NCI-H1092 (cell line): Measurements from ENCODE around the gene SAA1.
"Not testable (repeated sequence)": the region's sequence is repeated elsewhere in the genome, so short reads cannot be mapped to it uniquely, and the experiment has no call there.

Experiments
- DNase-seq: peaks from one replicate; lab custom pipeline; 2025; lab: John Stamatoyannopoulos, UW

The SAA1 gene

GRCh38 chr11:18259259-18259658, 6.8 kb upstream of the SAA1 start:
- DNase-seq: no peak

DNA sequence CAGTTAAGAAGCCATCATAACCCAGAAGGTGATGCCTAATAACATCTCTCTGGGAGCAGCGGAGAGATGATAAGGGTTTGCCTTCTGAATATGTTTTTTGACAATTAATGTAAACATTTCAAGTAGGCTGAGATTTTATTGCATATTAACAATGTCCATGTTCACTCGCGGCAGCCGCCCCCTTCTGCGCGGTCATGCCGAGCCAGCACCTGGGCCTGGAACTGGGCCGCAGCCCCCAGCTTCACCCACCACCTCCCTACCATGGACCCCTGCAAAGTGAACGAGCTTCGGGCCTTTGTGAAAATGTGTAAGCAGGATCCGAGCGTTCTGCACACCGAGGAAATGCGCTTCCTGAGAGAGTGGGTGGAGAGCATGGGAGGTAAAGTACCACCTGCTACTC, 4.3 kb upstream of the SAA1 start:
- DNase-seq: no peak

GRCh38 chr11:18262681-18263350, 3.2 kb upstream of the SAA1 start:
- DNase-seq: not testable (repeated sequence)

DNA sequence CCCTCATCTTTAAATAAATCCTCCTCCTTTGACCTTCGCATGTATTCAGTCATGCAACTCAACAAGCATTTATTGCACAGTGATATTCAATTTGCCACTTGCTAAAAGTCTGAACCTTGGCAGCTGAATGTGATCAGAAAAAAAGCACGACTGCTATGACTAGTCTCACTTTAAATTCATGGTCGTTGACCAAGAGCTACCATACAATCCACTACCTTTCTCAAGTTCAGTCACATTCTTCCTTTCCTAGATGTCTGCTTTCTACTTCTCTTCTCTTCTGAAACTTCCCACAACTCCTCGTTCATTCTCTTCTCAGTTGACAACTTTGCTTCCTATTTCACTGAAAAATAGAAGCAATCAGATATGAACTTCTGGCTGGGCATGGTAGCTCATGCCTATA, 2.0 kb upstream of the SAA1 start:
- no peak for DNase-seq

DNA sequence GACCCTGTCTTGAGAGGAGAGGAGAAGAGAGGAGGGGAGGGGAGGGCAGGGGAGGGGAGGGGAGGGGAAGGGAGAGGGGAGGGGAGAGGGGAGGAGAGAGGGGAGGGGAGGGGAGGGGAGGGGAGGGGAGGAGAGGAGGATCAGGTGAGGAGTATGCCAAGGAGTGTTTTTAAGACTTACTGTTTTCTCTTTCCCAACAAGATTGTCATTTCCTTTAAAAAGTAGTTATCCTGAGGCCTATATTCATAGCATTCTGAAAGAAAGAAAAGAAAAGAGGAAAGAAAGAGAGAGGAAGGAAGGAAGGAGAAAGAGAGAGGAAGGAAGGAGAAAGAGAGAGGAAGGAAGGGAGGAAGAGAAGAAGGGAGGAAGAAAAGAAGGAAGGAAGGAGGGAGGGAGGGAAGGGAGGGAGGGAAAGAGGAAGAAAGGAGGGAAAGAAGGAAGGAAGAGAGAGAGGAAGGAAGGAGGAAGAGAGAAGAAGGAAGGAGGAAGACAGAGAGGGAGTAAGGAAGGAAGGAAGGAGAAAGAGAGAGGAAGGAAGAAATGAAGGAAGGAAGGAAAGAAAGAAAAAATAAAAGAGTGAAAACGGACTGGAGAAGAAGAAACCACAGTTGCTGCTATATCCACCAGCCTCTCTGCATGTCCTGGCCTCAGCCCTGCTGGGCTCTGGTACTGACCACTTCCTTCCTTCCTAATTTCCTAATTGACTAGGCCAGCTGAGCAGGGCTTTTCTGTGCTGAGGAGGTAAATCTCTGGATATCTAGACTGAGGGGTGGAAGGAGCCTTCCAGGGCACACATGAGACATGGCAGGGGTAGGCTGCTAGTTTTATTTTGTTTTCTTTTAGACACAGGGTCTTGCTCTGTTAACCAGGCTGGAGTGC, 1.1 kb upstream of the SAA1 start:
- DNase-seq: no peak

DNA sequence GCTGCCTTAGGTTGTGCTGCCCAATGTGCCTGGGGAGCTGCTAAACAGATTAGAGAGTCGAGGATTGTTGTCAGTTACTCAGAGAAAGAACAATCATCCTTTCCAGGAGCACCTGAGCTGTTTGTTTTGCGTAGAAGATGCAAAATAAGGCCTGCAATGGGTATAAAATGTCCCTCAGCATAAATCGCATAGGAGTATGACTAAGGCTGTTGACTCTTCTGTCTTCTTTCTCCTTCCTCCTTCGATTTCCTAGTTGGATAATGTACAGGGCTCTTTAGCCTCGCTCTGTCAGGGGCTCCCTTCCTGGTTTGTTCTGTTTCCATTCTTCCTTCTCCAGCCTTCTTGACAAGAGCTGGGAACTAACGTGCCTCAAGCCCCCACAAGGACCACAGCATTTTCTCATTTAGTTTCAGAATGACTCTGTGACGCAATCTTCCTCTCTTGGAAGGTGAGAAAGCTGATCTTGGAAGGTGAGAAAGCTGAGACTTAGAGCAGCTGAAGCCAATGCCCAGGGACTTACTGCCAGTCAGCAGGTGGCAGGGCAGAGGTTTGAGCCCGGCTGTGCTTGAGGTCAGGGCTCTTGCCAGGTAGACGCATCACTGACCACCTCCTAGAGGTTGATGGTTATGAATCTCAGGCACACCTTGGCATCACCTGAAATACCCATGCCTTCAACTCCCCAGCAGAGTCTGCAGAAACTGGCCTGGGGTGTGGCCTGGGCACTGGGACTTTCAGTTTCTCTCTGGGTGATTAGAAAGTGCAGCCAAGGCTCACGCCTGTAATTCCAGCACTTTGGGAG, 1.5 kb downstream of the SAA1 start:
- not testable (repeated sequence) for DNase-seq

- not testable (repeated sequence) for DNase-seq
Observed at GRCh38 chr11:18269252-18269651, 3.2 kb downstream of the SAA1 start.

GRCh38 chr11:18270102-18270501, 4.0 kb downstream of the SAA1 start:
- DNase-seq: no peak

GRCh38 chr11:18271206-18271605, 5.1 kb downstream of the SAA1 start:
- DNase-seq: no peak

DNA sequence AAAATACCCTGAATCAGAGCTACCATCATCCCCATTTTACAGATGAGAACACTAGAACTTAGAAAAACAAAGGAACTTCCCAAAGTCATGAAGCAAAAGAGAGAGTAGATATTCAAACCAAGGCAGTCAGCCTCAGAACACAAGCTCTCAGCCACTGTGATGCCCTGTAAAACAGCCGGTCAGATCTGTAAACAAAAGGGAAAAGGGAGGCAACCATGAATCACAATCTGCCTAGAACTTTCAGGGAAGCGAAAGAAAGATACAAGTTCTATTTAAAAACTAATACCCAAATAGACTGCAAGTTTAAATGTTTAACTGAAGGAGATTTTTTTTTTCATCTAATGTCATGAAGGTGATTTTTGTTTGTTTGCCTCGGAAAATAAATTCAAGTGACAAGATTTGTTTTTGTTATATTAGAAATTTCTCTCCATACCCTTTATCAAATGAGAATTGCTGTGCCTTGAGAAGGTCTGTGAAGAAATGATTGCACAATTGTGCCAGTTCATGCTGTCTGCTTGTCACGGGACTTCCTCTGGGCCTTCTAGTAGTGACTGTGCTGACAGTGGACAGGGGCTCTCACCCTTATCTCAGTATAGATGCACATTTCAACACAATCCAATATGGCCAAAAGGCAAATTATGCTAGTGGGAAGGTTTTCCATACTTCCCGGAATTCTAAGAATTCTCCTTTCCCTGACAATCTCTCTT, 11.7 kb downstream of the SAA1 start:
- DNase-seq: no peak

GRCh38 chr11:18280438-18281045, 14.5 kb downstream of the SAA1 start:
- DNase-seq: no peak

GRCh38 chr11:18282626-18283025, 16.6 kb downstream of the SAA1 start:
- no peak for DNase-seq

GRCh38 chr11:18285841-18286240, 19.8 kb downstream of the SAA1 start:
- no peak for DNase-seq

- no peak for DNase-seq
Observed at GRCh38 chr11:18288911-18289310, 22.8 kb downstream of the SAA1 start.

GRCh38 chr11:18294862-18295261, 28.8 kb downstream of the SAA1 start:
- DNase-seq: no peak

DNA sequence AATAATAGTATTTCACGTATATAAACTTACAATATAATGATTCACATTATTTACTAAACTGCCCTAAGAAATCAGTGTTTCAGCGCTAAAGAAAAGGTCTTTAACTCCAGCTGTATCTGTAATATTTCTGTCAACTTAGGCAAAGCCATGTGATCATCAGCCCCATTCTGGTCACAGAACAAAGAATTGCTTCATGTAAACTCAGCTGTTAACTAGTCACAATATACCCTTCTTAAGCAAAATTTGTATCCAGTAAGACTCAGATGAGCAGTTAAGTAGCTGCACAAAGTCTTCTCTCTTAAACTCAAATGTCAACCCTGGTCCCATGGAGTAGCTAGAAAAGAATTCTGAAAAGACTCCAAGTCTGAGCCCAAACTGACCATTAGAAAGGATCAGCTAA, 29.3 kb downstream of the SAA1 start:
- DNase-seq: no peak

DNA sequence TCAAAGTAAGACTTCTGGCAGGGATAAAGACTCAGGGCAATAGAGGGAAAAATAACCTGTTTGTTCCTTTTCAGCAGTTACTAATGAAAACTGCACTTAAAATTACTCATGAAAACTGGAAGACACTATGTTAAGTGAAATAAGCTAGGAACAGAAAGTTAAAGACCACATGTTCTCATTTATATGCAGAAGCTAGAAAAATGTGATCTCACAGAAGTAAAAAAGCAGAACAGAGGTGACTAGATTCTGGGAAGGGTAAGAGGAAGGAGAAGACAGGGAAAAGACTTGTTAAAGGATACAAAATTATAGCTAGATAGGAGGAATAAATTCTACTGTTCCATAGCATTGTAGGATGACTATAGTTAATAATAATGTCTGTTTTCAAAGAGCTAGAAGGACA, 33.7 kb downstream of the SAA1 start:
- no peak for DNase-seq

DNA sequence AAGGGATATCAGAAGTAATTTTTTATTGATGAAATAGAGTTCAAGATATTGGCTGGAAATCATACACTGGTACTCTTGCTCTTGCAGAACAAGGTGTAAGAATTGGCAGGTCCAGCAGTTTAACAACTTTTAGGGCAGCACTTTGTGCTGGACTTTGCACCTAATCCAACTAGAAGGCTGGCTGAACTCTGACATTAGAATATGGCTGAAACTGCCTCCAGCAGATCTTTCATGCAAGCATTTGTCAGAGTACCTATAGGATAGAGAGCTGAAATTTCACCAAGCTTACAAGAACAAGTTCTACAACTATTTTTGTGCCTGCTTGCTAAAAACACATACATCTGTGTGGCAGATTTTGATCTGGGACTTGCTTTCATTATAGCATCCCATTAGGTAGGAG, 38.7 kb downstream of the SAA1 start:
- no peak for DNase-seq

DNA sequence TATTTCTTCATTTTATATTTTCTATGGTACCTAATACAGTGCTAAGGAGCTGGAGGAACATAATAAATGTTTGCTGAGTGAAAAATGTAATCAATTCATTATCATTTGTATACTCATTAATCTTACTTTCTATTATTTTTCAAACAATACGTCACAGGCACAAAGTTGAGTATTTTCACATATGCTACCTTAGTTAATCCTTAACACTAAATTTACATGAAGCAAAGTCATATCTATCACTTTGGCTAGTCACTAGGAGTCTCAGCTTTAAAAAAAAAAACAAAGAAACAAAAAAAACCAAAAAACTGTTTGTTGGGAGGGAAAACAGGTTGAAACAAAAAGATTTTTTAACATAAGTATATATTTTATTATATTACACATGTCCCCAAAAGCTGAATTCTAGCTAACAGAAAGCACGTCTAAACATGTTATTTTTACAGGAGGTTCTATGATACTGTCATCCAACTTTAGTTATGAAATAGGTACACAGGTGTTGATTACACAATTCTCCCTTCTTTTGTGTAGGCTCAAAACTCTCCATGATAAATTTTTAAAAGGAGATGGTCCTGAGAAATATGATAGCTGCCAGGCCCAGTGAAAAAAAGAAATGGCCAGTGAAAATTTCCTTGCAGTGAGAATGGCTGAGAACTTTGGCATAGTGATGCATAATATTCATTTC, 41.5 kb downstream of the SAA1 start:
- no peak for DNase-seq

DNA sequence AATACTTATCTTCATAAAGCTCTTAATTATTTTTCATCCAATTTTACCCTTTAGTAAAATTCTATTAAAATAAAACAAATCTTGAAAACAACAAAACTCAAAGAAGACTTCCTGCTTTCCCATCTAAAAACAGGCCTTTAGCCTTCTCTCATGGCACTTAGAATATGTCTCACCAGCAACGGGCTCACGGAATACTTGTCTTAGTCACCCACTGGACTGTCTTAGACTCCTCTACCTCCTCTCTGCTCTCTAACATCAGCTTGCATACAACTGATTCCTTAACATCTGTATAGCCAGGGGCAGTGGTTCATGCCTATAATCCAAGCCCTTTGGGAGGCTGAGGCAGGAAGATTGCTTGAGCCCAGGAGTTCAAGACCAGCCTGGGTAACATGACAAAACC, 42.2 kb downstream of the SAA1 start:
- no peak for DNase-seq

GRCh38 chr11:18309691-18310090, 43.6 kb downstream of the SAA1 start:
- DNase-seq: no peak
